Right lobe of liver (tissue), 6 donors: Measurements from ENCODE around the gene PAK3. TPM values are rescaled to one million over a fixed set of nuclear protein-coding genes. Genes with fewer than 3 reads are reported as not detected.

ENCODE experiments used
- ATAC-seq, 4 donors: fragments of 200-7000 bp; cut with Tn5 transposase; one replicate each; pipeline ENCODE4 v1.9.1; 2020; ENCODE audit warnings: mild to moderate bottlenecking in 4 of 4, moderate library complexity in 4 of 4
- DNase-seq, 3 donors: peaks; one replicate each; pipeline ENCODE4 v3.0.0-alpha.2; 2020
- H3K27ac ChIP-seq, 3 donors: fragments of 200-600 bp; one replicate each; pipeline ENCODE4 v1.8.0; 2022
- H3K27me3 ChIP-seq, 2 donors: fragments of 200-600 bp; one replicate each; pipeline ENCODE4 v1.8.0; 2022
- H3K36me3 ChIP-seq, 4 donors: fragments of 200-600 bp; sonication (generic) in 1 of 4; one replicate each; pipeline versions ENCODE4 v1.5.1 to v1.8.0; 2017 to 2022; ENCODE audit warnings: control low read depth in 1 of 4
- H3K4me1 ChIP-seq, 4 donors: fragments of 200-600 bp; sonication (generic) in 1 of 4; one replicate each; pipeline versions ENCODE4 v1.5.1 to v1.8.0; 2017 to 2022; ENCODE audit warnings: control low read depth in 1 of 4
- H3K4me3 ChIP-seq, 3 donors: fragments of 200-600 bp; one replicate each; pipeline ENCODE4 v1.8.0; 2022
- H3K9me3 ChIP-seq, 4 donors: fragments of 200-600 bp; sonication (generic) in 1 of 4; one replicate each; pipeline versions ENCODE4 v1.5.1 to v1.8.0; 2017 to 2022; ENCODE audit warnings: control low read depth in 1 of 4
- CTCF ChIP-seq, 4 donors: fragments of 200-600 bp in 3 of 4; fragments of 450-650 bp in 1 of 4; IDR thresholded peaks; one replicate each; pipeline versions ENCODE4 v1.5.1 to v1.8.0; 2016 to 2022; ENCODE audit warnings: antibody characterized with exemption in 4 of 4, mild to moderate bottlenecking in 2 of 4
- POLR2A ChIP-seq: fragments of 450-650 bp; IDR thresholded peaks from one replicate; pipeline ENCODE4 v1.6.1; 2017; ENCODE audit warnings: antibody characterized with exemption, mild to moderate bottlenecking
- WGBS: methylation state at CpG from one replicate; pipeline ENCODE4 v1.1.6; 2018; ENCODE audit warnings: low coverage, low lambda C conversion rate; ENCODE audit not compliant: insufficient coverage; ENCODE audit errors: missing lambda C conversion rate; 5-methylcytosine and 5-hydroxymethylcytosine counted together
- intact Hi-C, 2 donors: fragments of 100-400 bp; cut with DNase I; formaldehyde crosslinking; loops; one replicate each; pipeline versions ENCODE4 v1.11.2 to v1.14.1; 2022
- total RNA-seq, 6 experiments: library from RNA; depleted of rRNA in 2 of 6; stranded (reverse); fragments of >200 nt in 2 of 6; fragmentation: NEBNext Ultra II Directional in 3 of 6; extraction: Animal tissue kit (Norgen Biotek cat#: 25700) in 3 of 6; gene quantifications; one replicate each; pipeline versions ENCODE4 v1.1.0 to v1.2.4, GENCODE V29; 2016 to 2023
- donor health status: DM: no; HTN: yes; CAD: no.
- donor health status: DM: no; HTN: no; CAD: no.
- donor health status: DM: no; HTN: no; CAD: no.
- donor health status: DM: no; HTN: yes; CAD: no.
- donor health status: DM: no; HTN: yes; CAD: no.

The PAK3 gene
- total RNA-seq, 6 experiments from 2014 or later: 0.09 to 1.5 (median 0.24) TPM; not detected in 1

- no peak for ATAC-seq
- Histone ChIP-seq H3K9me3 (no peaks in the 10 kb centered on the region), H3K36me3 (no peaks in the 10 kb centered on the region), H3K4me1 (no peaks in the 10 kb centered on the region), H3K27ac (no peak overlapping the region), H3K4me3 (no peak overlapping the region), H3K27me3 (no peaks in the 10 kb centered on the region)
- WGBS: 61% methylated on average over 3 of the region's 3 CpGs
- intact Hi-C loops: no loop called here
- TF ChIP-seq POLR2A (no peak), CTCF (IDR thresholded peaks at IDR 0.05) (no peak)
- DNase-seq: no peak
These were observed 164.5 kb downstream of the PAK3 start for GRCh38 chrX:111260451-111260850.

GRCh38 chrX:111262086-111262485 lies 166.1 kb downstream of the PAK3 start:
- Histone ChIP-seq H3K4me3 (no peak overlapping the region), H3K4me1 (no peaks in the 10 kb centered on the region), H3K36me3 (no peaks in the 10 kb centered on the region), H3K9me3 (no peaks in the 10 kb centered on the region), H3K27ac (no peak overlapping the region), H3K27me3 (no peaks in the 10 kb centered on the region)
- TF ChIP-seq POLR2A (no peak), CTCF (IDR thresholded peaks at IDR 0.05) (no peak)
- WGBS: 46% methylated on average over 3 of the region's 3 CpGs
- DNase-seq: no peak
- no peak for ATAC-seq
- intact Hi-C loops: no loop called here

GRCh38 chrX:111264385-111264784 lies 168.4 kb downstream of the PAK3 start:
- intact Hi-C loops: no loop called here
- TF ChIP-seq CTCF (IDR thresholded peaks at IDR 0.05): no peak
- TF ChIP-seq POLR2A: no peak

GRCh38 chrX:111265486-111265885 lies 169.5 kb downstream of the PAK3 start:
- Histone ChIP-seq H3K4me1 (no peaks in the 10 kb centered on the region), H3K36me3 (no peaks in the 10 kb centered on the region), H3K27ac (no peak overlapping the region), H3K27me3 (no peaks in the 10 kb centered on the region), H3K4me3 (no peak overlapping the region), H3K9me3 (no peaks in the 10 kb centered on the region)
- WGBS: 53% methylated on average over 2 of the region's 2 CpGs
- TF ChIP-seq POLR2A: no peak
- TF ChIP-seq CTCF (IDR thresholded peaks at IDR 0.05): no peak
- intact Hi-C loops: no loop called here
- DNase-seq (no peak), ATAC-seq (no peak)

More at GRCh38 chrX:111264385-111264784, 168.4 kb downstream of the PAK3 start:
- H3K4me1 ChIP-seq: no peaks in the 10 kb centered on the region
- no peaks in the 10 kb centered on the region for H3K9me3 ChIP-seq
- DNase-seq: no peak
- no peak for ATAC-seq
- no peaks in the 10 kb centered on the region for H3K36me3 ChIP-seq
- no peaks in the 10 kb centered on the region for H3K27me3 ChIP-seq
- WGBS: 34% methylated on average over 2 of the region's 2 CpGs
- no peak overlapping the region for H3K27ac ChIP-seq
- H3K4me3 ChIP-seq: no peak overlapping the region

- Histone ChIP-seq H3K4me1 (no peaks in the 10 kb centered on the region), H3K27me3 (no peaks in the 10 kb centered on the region), H3K36me3 (no peaks in the 10 kb centered on the region), H3K27ac (no peak overlapping the region), H3K4me3 (no peak overlapping the region), H3K9me3 (no peaks in the 10 kb centered on the region)
- DNase-seq (no peak), ATAC-seq (no peak)
- WGBS: 13% methylated on average over 2 of the region's 2 CpGs
- TF ChIP-seq CTCF (IDR thresholded peaks at IDR 0.05): no peak
- no peak for TF ChIP-seq POLR2A
- intact Hi-C loops: no loop called here
These were observed 172.5 kb downstream of the PAK3 start for GRCh38 chrX:111268506-111268905.
